ENCODE data around the gene SYNGR2.

The SYNGR2 gene

DNA sequence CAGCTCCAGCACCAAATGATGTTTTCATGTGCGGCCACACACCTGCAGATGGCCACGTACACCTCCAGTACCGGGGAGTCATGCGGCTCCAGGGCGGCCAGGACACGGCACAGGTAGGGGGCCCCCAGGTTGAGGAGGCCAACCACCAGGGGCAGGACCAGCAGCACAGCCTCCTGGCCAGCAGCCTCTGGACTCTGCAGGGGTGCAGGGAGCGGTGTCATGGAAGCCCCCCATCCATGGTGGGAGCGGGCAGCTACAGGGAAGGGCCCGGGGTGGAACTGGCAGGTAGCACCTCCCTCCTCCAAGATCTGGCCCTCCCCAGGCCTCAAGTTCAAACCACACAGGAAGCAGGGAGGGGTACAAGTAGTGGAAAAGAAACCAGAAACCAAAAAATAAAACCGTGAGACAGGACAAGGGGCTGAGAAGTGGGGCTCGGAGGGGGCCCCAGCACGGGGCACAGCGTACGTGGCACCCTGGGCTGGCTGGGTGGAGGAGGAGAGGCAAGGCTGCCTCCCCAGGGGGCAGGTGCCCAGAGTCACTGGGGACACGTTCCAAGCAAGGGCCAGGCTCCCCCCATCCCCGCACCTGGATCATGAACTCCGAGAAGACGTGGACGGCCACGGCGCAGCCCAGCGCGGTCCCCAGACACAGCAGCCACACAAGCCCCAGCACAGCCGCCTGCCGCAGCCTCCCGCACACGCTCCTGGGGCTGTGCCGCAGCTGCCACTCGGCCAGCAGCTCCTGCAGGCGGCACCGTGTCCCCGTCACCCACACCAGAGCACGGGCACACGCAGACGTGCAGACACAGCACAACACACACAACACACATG is 47.2 kb upstream of the SYNGR2 start:
- Histone ChIP-seq H3K27me3 (ENCODE audit: insufficient read depth, low read length, poor library complexity) (no peaks in the 10 kb centered on the region), H2AFZ (ENCODE audit: low read depth, low read length) (no peak overlapping the region), H3K9me3 (ENCODE audit: insufficient read depth, low read length, severe bottlenecking) (no peaks in the 10 kb centered on the region), H4K20me1 (ENCODE audit: insufficient read depth, low read length) (no peaks in the 10 kb centered on the region), H3K4me2 (ENCODE audit: insufficient read depth, low read length) (peak overlapping the region; percentile 45), H3K36me3 (ENCODE audit: insufficient read depth, low read length) (peaks cover 17% of the 10 kb centered on the region), H3K9ac (ENCODE audit: low read depth, low read length) (peak overlapping the region; percentile 39), H3K4me1 (ENCODE audit: insufficient read depth, low read length) (peaks cover 32% of the 10 kb centered on the region), H3K4me3 (ENCODE audit: low read depth in 1 of 2, low read length in 2 of 2) (peak overlapping the region in 1 of 2 experiments; percentile 25; a peak in 2 of 4 replicates), H3K27ac (ENCODE audit: low read length) (peak overlapping the region; percentile 76), H3K79me2 (ENCODE audit: insufficient read depth, low read length) (no peaks in the 10 kb centered on the region)
- TF ChIP-seq, protein P1, sequence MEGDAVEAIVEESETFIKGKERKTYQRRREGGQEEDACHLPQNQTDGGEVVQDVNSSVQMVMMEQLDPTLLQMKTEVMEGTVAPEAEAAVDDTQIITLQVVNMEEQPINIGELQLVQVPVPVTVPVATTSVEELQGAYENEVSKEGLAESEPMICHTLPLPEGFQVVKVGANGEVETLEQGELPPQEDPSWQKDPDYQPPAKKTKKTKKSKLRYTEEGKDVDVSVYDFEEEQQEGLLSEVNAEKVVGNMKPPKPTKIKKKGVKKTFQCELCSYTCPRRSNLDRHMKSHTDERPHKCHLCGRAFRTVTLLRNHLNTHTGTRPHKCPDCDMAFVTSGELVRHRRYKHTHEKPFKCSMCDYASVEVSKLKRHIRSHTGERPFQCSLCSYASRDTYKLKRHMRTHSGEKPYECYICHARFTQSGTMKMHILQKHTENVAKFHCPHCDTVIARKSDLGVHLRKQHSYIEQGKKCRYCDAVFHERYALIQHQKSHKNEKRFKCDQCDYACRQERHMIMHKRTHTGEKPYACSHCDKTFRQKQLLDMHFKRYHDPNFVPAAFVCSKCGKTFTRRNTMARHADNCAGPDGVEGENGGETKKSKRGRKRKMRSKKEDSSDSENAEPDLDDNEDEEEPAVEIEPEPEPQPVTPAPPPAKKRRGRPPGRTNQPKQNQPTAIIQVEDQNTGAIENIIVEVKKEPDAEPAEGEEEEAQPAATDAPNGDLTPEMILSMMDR (IDR thresholded peaks at IDR 0.05; ENCODE audit: borderline replicate concordance, extremely low read depth, low read length, poor library complexity, severe bottlenecking), result no peak
- no peak for TF ChIP-seq EZH2 (IDR thresholded peaks at IDR 0.05; ENCODE audit: borderline replicate concordance, low read depth, low read length, severe bottlenecking)
- peak; percentile 81 for ATAC-seq (ENCODE audit: insufficient read depth, low read depth)
- peak; percentile 77 for DNase-seq

DNA sequence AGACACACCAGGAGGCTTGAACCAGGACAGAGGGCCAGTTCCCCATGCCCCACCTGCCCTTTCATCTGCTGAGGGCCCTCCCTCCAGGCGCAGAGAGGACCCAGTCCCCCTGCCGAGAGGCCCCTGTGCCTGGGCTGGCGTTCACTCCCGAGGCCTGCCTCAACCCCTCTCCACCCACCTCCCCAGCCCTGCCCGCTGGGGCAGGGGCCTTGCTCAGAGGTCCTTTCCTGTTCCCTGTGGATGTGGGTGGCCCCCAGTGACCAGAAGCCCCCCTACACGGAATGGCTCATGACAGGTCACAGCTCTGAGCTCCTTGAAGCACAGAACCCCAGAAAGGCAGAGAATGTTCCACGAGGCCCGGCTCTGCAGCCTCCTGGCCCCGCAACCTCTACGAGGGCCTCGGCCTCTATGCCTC is 46.6 kb upstream of the SYNGR2 start:
- Histone ChIP-seq H3K4me1 (ENCODE audit: insufficient read depth, low read length) (peaks cover 39% of the 10 kb centered on the region), H3K27me3 (ENCODE audit: insufficient read depth, low read length, poor library complexity) (no peaks in the 10 kb centered on the region), H3K36me3 (ENCODE audit: insufficient read depth, low read length) (peaks cover 17% of the 10 kb centered on the region), H4K20me1 (ENCODE audit: insufficient read depth, low read length) (no peaks in the 10 kb centered on the region), H3K4me3 (ENCODE audit: low read depth in 1 of 2, low read length in 2 of 2) (peak overlapping the region in 1 of 2 experiments; percentile 25; a peak in 2 of 4 replicates), H3K79me2 (ENCODE audit: insufficient read depth, low read length) (no peaks in the 10 kb centered on the region), H3K4me2 (ENCODE audit: insufficient read depth, low read length) (peak overlapping the region; percentile 45), H3K27ac (ENCODE audit: low read length) (peak overlapping the region; percentile 76), H2AFZ (ENCODE audit: low read depth, low read length) (no peak overlapping the region), H3K9ac (ENCODE audit: low read depth, low read length) (peak overlapping the region; percentile 39), H3K9me3 (ENCODE audit: insufficient read depth, low read length, severe bottlenecking) (no peaks in the 10 kb centered on the region)
- ATAC-seq (ENCODE audit: insufficient read depth, low read depth) (no peak; the same call in 2 of the 3 replicates), DNase-seq (no peak)
- no peak for TF ChIP-seq EZH2 (IDR thresholded peaks at IDR 0.05; ENCODE audit: borderline replicate concordance, low read depth, low read length, severe bottlenecking)
- TF ChIP-seq, protein P1 (IDR thresholded peaks at IDR 0.05; ENCODE audit: borderline replicate concordance, extremely low read depth, low read length, poor library complexity, severe bottlenecking), result no peak

DNA sequence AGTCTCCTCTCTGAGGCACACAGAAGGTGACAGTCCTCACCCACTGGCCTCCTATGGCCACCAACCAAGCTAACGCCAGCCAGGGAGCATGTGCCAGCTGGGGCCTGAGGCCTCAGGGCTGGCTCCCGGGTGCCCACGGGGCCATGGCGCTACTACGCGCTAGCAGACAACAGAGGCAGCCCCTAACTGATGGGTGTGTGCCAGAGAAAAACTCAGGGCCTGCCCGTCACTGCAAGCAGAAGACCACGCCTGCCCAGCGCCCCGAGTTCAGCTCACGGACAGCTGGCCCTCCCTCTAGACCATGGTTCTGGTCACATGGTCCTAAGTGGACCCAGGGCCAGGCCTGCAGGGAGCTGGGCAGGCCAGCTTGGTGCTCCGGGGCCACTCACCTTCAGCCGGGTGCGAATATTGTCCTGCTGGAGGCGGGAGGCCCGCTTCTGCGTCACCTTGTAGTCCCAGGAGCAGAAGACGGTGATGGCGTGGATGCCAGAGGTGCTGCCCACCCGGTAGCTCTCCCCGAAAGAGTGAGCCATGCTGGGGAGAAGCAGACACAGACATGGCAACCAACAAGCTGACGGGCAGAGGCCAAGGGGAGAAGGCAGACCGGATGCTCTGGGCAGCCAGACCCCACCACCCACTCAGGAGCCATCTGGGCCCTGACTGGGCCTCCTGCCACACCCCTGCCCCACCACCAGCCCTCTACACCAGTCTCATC is 46.0 kb upstream of the SYNGR2 start:
- peak overlapping the region; percentile 45 for H3K4me2 ChIP-seq (ENCODE audit: insufficient read depth, low read length)

More for the DNA sequence above, 46.0 kb upstream of the SYNGR2 start:
- H3K4me3 ChIP-seq (ENCODE audit: low read depth in 1 of 2, low read length in 2 of 2), result peak overlapping the region in 1 of 2 experiments; percentile 25; a peak in 1 of 4 replicates
- DNase-seq, result no peak
- no peaks in the 10 kb centered on the region for H3K9me3 ChIP-seq (ENCODE audit: insufficient read depth, low read length, severe bottlenecking)
- H3K27me3 ChIP-seq (ENCODE audit: insufficient read depth, low read length, poor library complexity), result no peaks in the 10 kb centered on the region
- peak overlapping the region; percentile 76 for H3K27ac ChIP-seq (ENCODE audit: low read length)
- H3K4me1 ChIP-seq (ENCODE audit: insufficient read depth, low read length), result peaks cover 44% of the 10 kb centered on the region
- TF ChIP-seq, protein P1 (IDR thresholded peaks at IDR 0.05; ENCODE audit: borderline replicate concordance, extremely low read depth, low read length, poor library complexity, severe bottlenecking), result no peak
- TF ChIP-seq EZH2 (IDR thresholded peaks at IDR 0.05; ENCODE audit: borderline replicate concordance, low read depth, low read length, severe bottlenecking), result no peak
- H2AFZ ChIP-seq (ENCODE audit: low read depth, low read length), result no peak overlapping the region
- no peaks in the 10 kb centered on the region for H3K79me2 ChIP-seq (ENCODE audit: insufficient read depth, low read length)
- peaks cover 17% of the 10 kb centered on the region for H3K36me3 ChIP-seq (ENCODE audit: insufficient read depth, low read length)
- no peak for ATAC-seq (ENCODE audit: insufficient read depth, low read depth)
- H4K20me1 ChIP-seq (ENCODE audit: insufficient read depth, low read length), result no peaks in the 10 kb centered on the region
- peak overlapping the region; percentile 39 for H3K9ac ChIP-seq (ENCODE audit: low read depth, low read length)
